H1 (cell line): Measurements from ENCODE around the gene C7orf25. TPM values are rescaled to one million over a fixed set of nuclear protein-coding genes. Genes with fewer than 3 reads are reported as not detected.
A peak's percentile ranks its signal among the peaks of the same experiment; 100 is the strongest.
"Not testable (repeated sequence)": the region's sequence is repeated elsewhere in the genome, so short reads cannot be mapped to it uniquely, and the experiment has no call there.

Experiments used
- CTCF ChIA-PET: fragments of 300-600 bp; sonication (Branson Sonifier 250); formaldehyde crosslinking; loops from one replicate; lab custom pipeline; 2021; ENCODE audit not compliant: partially characterized antibody; lab: Charles Lee
- POLR2A ChIA-PET: fragments of 300-600 bp; sonication (Branson Sonifier 250); formaldehyde crosslinking; loops from one replicate; lab custom pipeline; 2021; ENCODE audit warnings: inconsistent platforms; ENCODE audit not compliant: partially characterized antibody; lab: Charles Lee
- DNase-seq, 2 experiments: peaks; one replicate each; pipeline versions ENCODE4 v3.0.0 to v3.0.0-alpha.2; 2010 to 2022; ENCODE audit warnings: low spot score in 2 of 2, low read depth in 1 of 2, mixed read lengths in 1 of 2
- FAIRE-seq: peaks from 2 replicates; lab custom pipeline; 2011; peaks lifted over from hg19 to GRCh38; lab: Jason Lieb, UNC
- H2AFZ ChIP-seq: 2 replicates; pipeline ENCODE4 v1.8.1; 2012; ENCODE audit warnings: low read length, inconsistent platforms
- H2AK5ac ChIP-seq: 2 replicates; pipeline ENCODE4 v1.6.1; 2013; ENCODE audit warnings: low read depth, low read length
- H2BK120ac ChIP-seq: replicated peaks from 2 replicates; pipeline ENCODE3; 2013; ENCODE audit warnings: low read depth, low read length, inconsistent platforms
- H2BK12ac ChIP-seq: 2 replicates; pipeline ENCODE4 v1.6.1; 2013; ENCODE audit warnings: low read depth, low read length
- H2BK15ac ChIP-seq: 2 replicates; pipeline ENCODE4 v1.6.1; 2013; ENCODE audit warnings: low read length
- H2BK20ac ChIP-seq: 2 replicates; pipeline ENCODE4 v1.6.1; 2013; ENCODE audit warnings: low read length
- H2BK5ac ChIP-seq: 2 replicates; pipeline ENCODE4 v1.6.1; 2013; ENCODE audit warnings: low read depth, low read length
- H3K14ac ChIP-seq: 2 replicates; pipeline ENCODE4 v1.6.1; 2013; ENCODE audit warnings: inconsistent platforms; ENCODE audit not compliant: insufficient read length
- H3K18ac ChIP-seq: 2 replicates; pipeline ENCODE4 v1.6.1; 2013; ENCODE audit warnings: low read length; ENCODE audit errors: extremely low read depth
- H3K23ac ChIP-seq: 2 replicates; pipeline ENCODE4 v1.6.1; 2013; ENCODE audit warnings: inconsistent platforms; ENCODE audit not compliant: insufficient read length
- H3K23me2 ChIP-seq: 2 replicates; pipeline ENCODE4 v1.6.1; 2013; ENCODE audit warnings: low read depth, low read length
- H3K27ac ChIP-seq: 2 replicates; pipeline ENCODE4 v1.6.1; 2011; ENCODE audit warnings: low read depth, low read length, inconsistent platforms
- H3K27me3 ChIP-seq, 4 experiments: replicated peaks in 1 of 4; 1 replicate in 1 of 4; 2 replicates in 3 of 4; pipeline versions ENCODE4 v1.6.1 to v1.8.1; 2011 to 2013; ENCODE audit warnings: low read length in 3 of 4, mild to moderate bottlenecking in 3 of 4, inconsistent platforms in 2 of 4, mixed read lengths in 2 of 4, moderate library complexity in 1 of 4; ENCODE audit not compliant: control insufficient read depth in 3 of 4, insufficient read depth in 3 of 4; ENCODE audit errors: extremely low read depth in 1 of 4
- H3K36me3 ChIP-seq, 4 experiments: 2 replicates each; pipeline versions ENCODE4 v1.6.1 to v1.8.1; 2011 to 2013; ENCODE audit warnings: mild to moderate bottlenecking in 4 of 4, low read length in 3 of 4, moderate library complexity in 2 of 4, control low read depth in 1 of 4, inconsistent platforms in 1 of 4; ENCODE audit not compliant: insufficient read depth in 4 of 4, control insufficient read depth in 2 of 4
- H3K4ac ChIP-seq: replicated peaks from 2 replicates; pipeline ENCODE3; 2013; ENCODE audit warnings: low read length, low read depth, mixed read lengths, inconsistent platforms; ENCODE audit not compliant: insufficient read length
- H3K4me1 ChIP-seq, 4 experiments: replicated peaks in 1 of 4; 1 replicate in 1 of 4; 2 replicates in 3 of 4; pipeline versions ENCODE4 v1.6.1 to v1.8.1; 2011 to 2013; ENCODE audit warnings: low read length in 3 of 4, inconsistent platforms in 2 of 4, mixed read lengths in 1 of 4; ENCODE audit not compliant: insufficient read depth in 4 of 4, control insufficient read depth in 3 of 4
- H3K4me2 ChIP-seq, 2 experiments: 2 replicates each; pipeline versions ENCODE4 v1.6.1 to v1.8.1; 2011 to 2013; ENCODE audit warnings: low read depth in 2 of 2, low read length in 2 of 2, control low read depth in 1 of 2, inconsistent platforms in 1 of 2, mild to moderate bottlenecking in 1 of 2; ENCODE audit not compliant: insufficient read depth in 1 of 2
- H3K4me3 ChIP-seq, 4 experiments: fragments of 200-600, 300-600 bp in 1 of 4; sonication (generic), shearing (Covaris generic), sonication (Bioruptor Twin) in 1 of 4; 2 replicates each; pipeline versions ENCODE4 v1.5.1 to v1.8.1; 2011 to 2016; ENCODE audit warnings: low read length in 4 of 4, low read depth in 3 of 4, control low read depth in 2 of 4, inconsistent platforms in 2 of 4, mild to moderate bottlenecking in 2 of 4, mixed read lengths in 1 of 4, moderate library complexity in 1 of 4; ENCODE audit not compliant: insufficient read depth in 2 of 4; ENCODE audit errors: extremely low read depth in 1 of 4
- H3K56ac ChIP-seq: replicated peaks from 2 replicates; pipeline ENCODE3; 2013; ENCODE audit warnings: low read depth, mild to moderate bottlenecking, mixed read lengths, low read length, inconsistent platforms; ENCODE audit not compliant: insufficient read length
- H3K79me1 ChIP-seq: 2 replicates; pipeline ENCODE4 v1.6.1; 2013; ENCODE audit warnings: low read depth, low read length, control low read depth
- H3K79me2 ChIP-seq, 2 experiments: 2 replicates each; pipeline versions ENCODE4 v1.6.1 to v1.8.1; 2012 to 2013; ENCODE audit warnings: low read length in 2 of 2, mild to moderate bottlenecking in 2 of 2, inconsistent platforms in 1 of 2; ENCODE audit not compliant: insufficient read depth in 2 of 2, control insufficient read depth in 1 of 2
- H3K9ac ChIP-seq, 4 experiments: replicated peaks in 1 of 4; 1 replicate in 1 of 4; 2 replicates in 3 of 4; pipeline versions ENCODE4 v1.6.1 to v1.8.1; 2011 to 2013; ENCODE audit warnings: low read depth in 3 of 4, low read length in 3 of 4, control low read depth in 2 of 4, mild to moderate bottlenecking in 2 of 4, moderate library complexity in 2 of 4, inconsistent platforms in 1 of 4; ENCODE audit errors: extremely low read depth in 1 of 4
- H3K9me3 ChIP-seq, 2 experiments: 2 replicates each; pipeline versions ENCODE4 v1.6.1 to v1.8.1; 2012 to 2013; ENCODE audit warnings: mild to moderate bottlenecking in 2 of 2, moderate library complexity in 2 of 2, control low read depth in 1 of 2, inconsistent platforms in 1 of 2, low read depth in 1 of 2, low read length in 1 of 2, mixed read lengths in 1 of 2; ENCODE audit not compliant: insufficient read depth in 2 of 2
- H4K20me1 ChIP-seq, 2 experiments: replicated peaks in 1 of 2; 2 replicates each; pipeline versions ENCODE3 to v1.8.1; 2011 to 2013; ENCODE audit warnings: inconsistent platforms in 2 of 2, low read length in 2 of 2, mild to moderate bottlenecking in 1 of 2; ENCODE audit not compliant: insufficient read depth in 2 of 2, control insufficient read depth in 1 of 2
- H4K5ac ChIP-seq: 2 replicates; pipeline ENCODE4 v1.6.1; 2013; ENCODE audit warnings: low read length, low read depth, mixed read lengths, inconsistent platforms; ENCODE audit not compliant: insufficient read length
- H4K8ac ChIP-seq: 2 replicates; pipeline ENCODE4 v1.8.0; 2013; ENCODE audit warnings: mild to moderate bottlenecking, moderate library complexity, low read length, inconsistent platforms; ENCODE audit not compliant: insufficient read depth; ENCODE audit errors: extremely low read depth
- H4K91ac ChIP-seq: replicated peaks from 2 replicates; pipeline ENCODE3; 2013; ENCODE audit warnings: low read length, mixed read lengths, inconsistent platforms; ENCODE audit not compliant: insufficient read length
- WGBS, 2 experiments: shearing (Covaris generic) in 1 of 2; methylation state at CpG; one replicate each; pipeline versions ENCODE4 v1.1.6 to v1.1.7; 2013 to 2015; ENCODE audit warnings: low lambda C conversion rate in 2 of 2, mixed read lengths in 2 of 2, inconsistent platforms in 1 of 2, low coverage in 1 of 2, missing lambda C conversion rate in 1 of 2; ENCODE audit not compliant: insufficient replicate concordance in 2 of 2, insufficient coverage in 1 of 2, insufficient read length in 1 of 2; ENCODE audit errors: extremely low coverage in 1 of 2, missing lambda C conversion rate in 1 of 2; 5-methylcytosine and 5-hydroxymethylcytosine counted together
- polyA plus RNA-seq, 7 experiments: library from polyadenylated mRNA; depleted of rRNA in 3 of 7; stranded (reverse) in 5 of 7; unstranded in 2 of 7; fragments of >200 nt in 5 of 7; fragments of 200-250 nt in 2 of 7; gene quantifications; 1 replicate in 5 of 7; 2 replicates in 1 of 7; 4 replicates in 1 of 7; pipeline versions ENCODE4 v1.2.1 to v1.2.3, GENCODE V29; 2011 to 2013; ENCODE audit warnings: missing spikeins in 2 of 7, mixed read lengths in 2 of 7
- total RNA-seq: library from RNA; stranded (reverse); fragmentation: NEBNext Ultra II Directional; extraction: Animal tissue kit (Norgen Biotek cat#: 25700); gene quantifications from 2 replicates; pipeline ENCODE4 v1.2.1, GENCODE V29; 2021

C7orf25 gene
- total and polyA plus RNA-seq, 2 of the 8 experiments (the other 6 are each of a cell fraction or from before 2014, with no cell fraction given), result 0.70 to 4.5 TPM

GRCh38 chr7:42885183-42885582 lies 26.7 kb downstream of the C7orf25 start:
- H3K18ac ChIP-seq, H3K9ac ChIP-seq, H2AFZ ChIP-seq, H2AK5ac ChIP-seq, H3K4me3 ChIP-seq, H3K56ac ChIP-seq, H4K91ac ChIP-seq, H3K4me1 ChIP-seq, H4K8ac ChIP-seq, H2BK12ac ChIP-seq, H3K4me2 ChIP-seq, H3K36me3 ChIP-seq, DNase-seq, H4K20me1 ChIP-seq, H2BK120ac ChIP-seq, H3K27ac ChIP-seq, H3K14ac ChIP-seq, H3K4ac ChIP-seq, H3K79me1 ChIP-seq, H3K27me3 ChIP-seq, POLR2A ChIA-PET, H3K79me2 ChIP-seq, H4K5ac ChIP-seq, FAIRE-seq, H3K23ac ChIP-seq, H2BK5ac ChIP-seq: not testable (repeated sequence)
- Histone ChIP-seq H3K23me2 (peaks cover 13% of the 10 kb centered on the region), H2BK15ac (0 out of 2 replicates have a peak overlapping the region, but pooled peaks have one; percentile 29), H2BK20ac (0 out of 2 replicates have a peak overlapping the region, but pooled peaks have one; percentile 90), H3K9me3 (peaks cover 6 to 10% of the 10 kb centered on the region in 2 experiments; a peak in 1 of 4 replicates)
- WGBS, 2 experiments, result 86% methylated on average over 6 of the region's 8 CpGs; no CpG with 5 or more reads in 1 of the 2 experiments
- CTCF ChIA-PET, result interaction anchor here (0.9 kb wide), 1 partner anchor 8 kb away, joined by 6 read pairs; no protein-coding TSS in a partner anchor
